KMS-11 (cell line): ENCODE data around the gene RAB40C.

Experiments
- H2AFZ ChIP-seq: fragments of 200-600 bp; sonication (generic); 2 replicates; pipeline ENCODE4 v1.6.1; 2016; ENCODE audit warnings: antibody characterized with exemption, mixed run types, low read depth
- H3K27ac ChIP-seq: fragments of 200-600 bp; sonication (generic); 2 replicates; pipeline ENCODE4 v1.6.1; 2016; ENCODE audit warnings: mild to moderate bottlenecking, mixed run types
- H3K27me3 ChIP-seq: fragments of 200-600 bp; sonication (generic); 2 replicates; pipeline ENCODE4 v1.6.1; 2017; ENCODE audit warnings: mild to moderate bottlenecking, low read depth, mixed run types, moderate library complexity; ENCODE audit not compliant: insufficient read depth
- H3K36me3 ChIP-seq: fragments of 200-600 bp; sonication (generic); 2 replicates; pipeline ENCODE4 v1.6.1; 2017; ENCODE audit warnings: mild to moderate bottlenecking, mixed run types; ENCODE audit not compliant: insufficient read depth
- H3K4me1 ChIP-seq: fragments of 200-600 bp; sonication (generic); 2 replicates; pipeline ENCODE4 v1.6.1; 2016; ENCODE audit warnings: mild to moderate bottlenecking, low read depth, mixed run types; ENCODE audit not compliant: poor library complexity, severe bottlenecking
- H3K4me2 ChIP-seq: fragments of 200-600 bp; sonication (generic); 2 replicates; pipeline ENCODE4 v1.7.0; 2016; ENCODE audit warnings: mild to moderate bottlenecking, mixed run types
- H3K4me3 ChIP-seq: fragments of 200-600 bp; sonication (generic); IDR thresholded peaks from 2 replicates; pipeline ENCODE4 v1.6.1; 2017; ENCODE audit warnings: low read depth, low read length, mixed read lengths; ENCODE audit not compliant: insufficient read depth
- H3K79me2 ChIP-seq: fragments of 200-600 bp; sonication (generic); 2 replicates; pipeline ENCODE4 v1.6.1; 2016; ENCODE audit warnings: low read depth, mixed run types; ENCODE audit not compliant: insufficient read depth
- H3K9ac ChIP-seq: fragments of 200-600 bp; sonication (generic); 2 replicates; pipeline ENCODE4 v1.6.1; 2016; ENCODE audit warnings: mild to moderate bottlenecking, mixed run types
- H4K20me1 ChIP-seq: fragments of 200-600 bp; sonication (generic); 2 replicates; pipeline ENCODE4 v1.6.1; 2016; ENCODE audit warnings: mild to moderate bottlenecking, mixed run types; ENCODE audit not compliant: insufficient read depth
- CTCF ChIP-seq: fragments of 200-600 bp; sonication (generic); conservative IDR thresholded peaks from 2 replicates; pipeline ENCODE4 v1.6.1; 2017; ENCODE audit warnings: low read depth, mild to moderate bottlenecking, antibody characterized with exemption, low read length, moderate library complexity, mixed read lengths

The RAB40C gene

GRCh38 chr16:654034-654433, 64.2 kb downstream of the RAB40C start:
- no peak for TF ChIP-seq CTCF
- Histone ChIP-seq H2AFZ (no peak overlapping the region), H3K27ac (no peak overlapping the region), H3K27me3 (no peaks in the 10 kb centered on the region), H3K4me3 (no peak overlapping the region), H3K4me1 (peaks cover 8% of the 10 kb centered on the region), H3K36me3 (no peaks in the 10 kb centered on the region), H4K20me1 (no peaks in the 10 kb centered on the region), H3K9ac (no peak overlapping the region), H3K79me2 (0 out of 2 replicates have a peak, but pooled peaks cover 11% of the 10 kb centered on the region), H3K4me2 (no peak overlapping the region)

DNA sequence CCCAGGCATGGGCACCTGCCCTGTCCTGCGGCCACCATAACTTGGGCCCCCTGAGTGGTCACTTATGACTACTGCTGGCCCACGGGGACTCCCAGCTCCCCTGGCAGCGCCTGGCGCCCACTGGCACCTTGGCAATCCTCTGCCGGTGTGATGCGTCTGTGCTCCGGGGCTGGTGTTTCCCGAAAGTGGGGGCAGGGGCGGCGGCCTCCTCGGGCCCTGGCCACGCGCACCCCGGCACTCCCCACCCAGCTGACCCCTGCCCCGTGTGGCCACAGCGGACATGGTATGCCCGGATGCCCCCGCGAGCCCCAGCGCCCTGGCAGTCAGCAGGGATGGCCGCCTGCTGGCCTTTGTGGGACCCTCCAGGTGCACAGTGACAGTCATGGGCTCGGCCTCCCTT, 67.6 kb downstream of the RAB40C start:
- Histone ChIP-seq H3K4me2 (no peak overlapping the region), H2AFZ (no peak overlapping the region), H3K27ac (no peak overlapping the region), H3K4me1 (peaks cover 20% of the 10 kb centered on the region), H4K20me1 (no peaks in the 10 kb centered on the region), H3K36me3 (no peaks in the 10 kb centered on the region), H3K27me3 (no peaks in the 10 kb centered on the region), H3K9ac (no peak overlapping the region), H3K4me3 (no peak overlapping the region), H3K79me2 (no peaks in the 10 kb centered on the region)
- no peak for TF ChIP-seq CTCF

DNA sequence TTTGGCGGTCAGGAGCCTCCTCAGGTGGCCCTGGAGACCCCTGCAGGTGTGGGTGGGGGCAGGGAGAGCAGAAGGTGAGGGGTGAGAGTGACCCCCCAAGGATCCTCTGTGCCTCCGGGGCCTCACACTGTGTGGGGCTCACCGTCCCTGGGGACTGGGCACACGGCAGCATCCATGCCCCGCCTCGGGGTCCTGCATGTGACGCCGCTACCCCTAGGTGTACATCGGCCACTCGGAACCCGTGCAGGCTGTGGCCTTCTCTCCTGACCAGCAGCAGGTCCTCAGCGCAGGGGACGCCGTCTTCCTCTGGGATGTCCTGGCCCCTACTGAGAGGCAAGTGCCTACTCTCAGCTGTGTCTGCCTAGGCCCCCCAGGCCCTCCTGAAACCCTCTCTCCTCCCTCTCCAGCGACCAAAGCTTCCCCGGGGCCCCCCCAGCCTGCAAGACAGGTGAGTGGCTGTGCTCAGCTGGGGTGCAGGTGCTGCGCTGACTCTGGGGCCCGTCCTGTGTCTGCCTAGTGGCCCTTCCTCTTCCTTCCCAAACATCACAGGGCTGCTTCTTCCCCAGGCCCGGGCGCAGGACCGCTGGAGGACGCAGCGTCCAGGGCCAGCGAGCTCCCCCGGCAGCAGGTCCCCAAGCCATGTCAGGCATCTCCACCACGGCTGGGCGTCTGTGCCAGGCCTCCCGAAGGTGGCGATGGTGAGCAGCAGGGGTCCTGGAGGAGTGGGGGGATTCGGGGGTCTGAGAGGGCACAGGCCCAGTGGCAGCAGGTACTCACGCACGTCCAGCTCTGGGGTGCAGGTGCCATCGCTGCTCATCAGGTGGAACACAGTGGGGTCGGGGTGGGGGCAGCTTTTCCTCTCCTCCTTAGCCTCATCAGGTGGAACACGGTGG, 69.1 kb downstream of the RAB40C start:
- TF ChIP-seq CTCF, result peak; percentile 35; the same call in 1 of the 2 replicates

DNA sequence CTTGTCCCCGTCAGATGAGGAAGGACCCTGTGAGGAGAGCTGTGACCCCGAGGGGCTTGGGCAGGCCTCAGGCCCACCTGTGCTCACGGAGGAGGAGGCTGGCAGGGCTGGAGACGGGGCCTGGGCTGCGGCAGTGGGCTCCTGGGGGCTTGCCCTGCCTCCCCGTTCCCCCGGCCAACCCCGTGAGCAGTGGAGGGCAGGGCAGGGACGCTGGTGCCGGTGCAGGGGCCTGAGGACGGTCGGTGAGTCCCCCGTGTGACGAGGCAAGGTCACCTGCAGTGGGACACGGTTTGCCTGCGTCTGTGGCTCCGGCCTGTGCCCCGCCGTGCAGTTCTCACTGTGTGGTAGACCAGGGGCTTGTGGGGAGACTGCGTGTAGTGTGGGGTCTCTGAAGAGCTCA, 69.8 kb downstream of the RAB40C start:
- Histone ChIP-seq H3K4me2 (peak overlapping the region; percentile 55; the same call in 1 of the 2 replicates), H3K27ac (no peak overlapping the region; the same call in 1 of the 2 replicates), H3K9ac (peak overlapping the region; percentile 43; the same call in 1 of the 2 replicates), H4K20me1 (no peaks in the 10 kb centered on the region), H3K27me3 (no peaks in the 10 kb centered on the region), H3K4me3 (no peak overlapping the region), H3K36me3 (no peaks in the 10 kb centered on the region), H3K79me2 (no peaks in the 10 kb centered on the region), H3K4me1 (peaks cover 20% of the 10 kb centered on the region), H2AFZ (no peak overlapping the region)
- TF ChIP-seq CTCF, result no peak; the same call in 1 of the 2 replicates

More for the DNA sequence above, 69.1 kb downstream of the RAB40C start:
- H3K4me2 ChIP-seq, result no peak overlapping the region
- no peak overlapping the region for H3K27ac ChIP-seq
- no peak overlapping the region for H2AFZ ChIP-seq
- H4K20me1 ChIP-seq, result no peaks in the 10 kb centered on the region
- no peaks in the 10 kb centered on the region for H3K79me2 ChIP-seq
- peaks cover 20% of the 10 kb centered on the region for H3K4me1 ChIP-seq
- H3K27me3 ChIP-seq, result no peaks in the 10 kb centered on the region
- no peak overlapping the region for H3K4me3 ChIP-seq
- H3K36me3 ChIP-seq, result no peaks in the 10 kb centered on the region
- H3K9ac ChIP-seq, result no peak overlapping the region
